Left lung (tissue), 10 donors: ENCODE measurements around the gene ALDH3B2. TPM values are rescaled to one million over a fixed set of nuclear protein-coding genes. Genes with fewer than 3 reads are reported as not detected.
A peak's percentile ranks its signal among the peaks of the same experiment; 100 is the strongest.
"Not testable (repeated sequence)": the region's sequence is repeated elsewhere in the genome, so short reads cannot be mapped to it uniquely, and the experiment has no call there.

Experiments
- ATAC-seq: fragments of 200-7000 bp; cut with Tn5 transposase; one replicate; pipeline ENCODE4 v1.9.1; 2020; ENCODE audit warnings: moderate library complexity
- DNase-seq, 4 donors: peaks; one replicate each; pipeline ENCODE4 v3.0.0-alpha.2; 2013 to 2020
- H3K27ac ChIP-seq, 2 donors: fragments of 200-600 bp; sonication (generic) in 1 of 2; one replicate each; pipeline versions ENCODE4 v1.5.0 to v1.8.0; 2020 to 2021
- H3K27me3 ChIP-seq, 2 donors: fragments of 200-600 bp; sonication (generic) in 1 of 2; one replicate each; pipeline versions ENCODE4 v1.5.0 to v1.8.0; 2020 to 2021
- H3K36me3 ChIP-seq, 2 donors: fragments of 200-600 bp; sonication (generic) in 1 of 2; one replicate each; pipeline versions ENCODE4 v1.5.0 to v1.8.0; 2020 to 2021
- H3K4me1 ChIP-seq, 2 donors: fragments of 200-600 bp; one replicate each; pipeline ENCODE4 v1.8.0; 2021
- H3K4me3 ChIP-seq, 2 donors: fragments of 200-600 bp; sonication (generic) in 1 of 2; one replicate each; pipeline versions ENCODE4 v1.5.0 to v1.8.0; 2020 to 2021; ENCODE audit warnings: mild to moderate bottlenecking in 1 of 2
- H3K9me3 ChIP-seq, 2 donors: fragments of 200-600 bp; sonication (generic) in 1 of 2; one replicate each; pipeline versions ENCODE4 v1.5.0 to v1.8.0; 2020 to 2021
- CTCF ChIP-seq, 2 donors: fragments of 200-600 bp; sonication (generic) in 1 of 2; IDR thresholded peaks; one replicate each; pipeline versions ENCODE4 v1.5.0 to v1.8.0; 2021; ENCODE audit warnings: antibody characterized with exemption in 2 of 2
- intact Hi-C, 2 donors: fragments of 100-400 bp; cut with DNase I; formaldehyde crosslinking; loops; one replicate each; pipeline versions ENCODE4 v1.11.2 to v1.14.2; 2022
- polyA plus RNA-seq, 6 donors: library from polyadenylated mRNA; unstranded; fragments of 120-200 nt; gene quantifications; one replicate each; pipeline ENCODE4 v1.2.1, GENCODE V29; 2013; ENCODE audit not compliant: insufficient read length in 6 of 6
- total RNA-seq, 2 donors: library from RNA; stranded (reverse); fragmentation: NEBNext Ultra II Directional; extraction: Animal tissue kit (Norgen Biotek cat#: 25700); gene quantifications; one replicate each; pipeline ENCODE4 v1.2.1, GENCODE V29; 2021
- donor health status: DM: no; HTN: yes; CAD: no.
- donor health status: DM: no; HTN: no; CAD: no.

Gene ALDH3B2
- total and polyA plus RNA-seq, 8 donors, result 0.79 to 1.7 (median 0.98) TPM

- H3K27ac ChIP-seq, intact Hi-C loops, H3K36me3 ChIP-seq, ATAC-seq, H3K4me1 ChIP-seq, H3K4me3 ChIP-seq, DNase-seq, H3K9me3 ChIP-seq: not testable (repeated sequence)
- H3K27me3 ChIP-seq, result peaks cover 0 to 16% of the 10 kb centered on the region in 2 donors
These were observed 53.8 kb downstream of the ALDH3B2 start for GRCh38 chr11:67620621-67621020.

- intact Hi-C loops, H3K36me3 ChIP-seq, H3K4me1 ChIP-seq, ATAC-seq, DNase-seq, H3K9me3 ChIP-seq, H3K27ac ChIP-seq, H3K4me3 ChIP-seq: not testable (repeated sequence)
- H3K27me3 ChIP-seq, result peaks cover 0 to 23% of the 10 kb centered on the region in 2 donors
These were observed 54.5 kb downstream of the ALDH3B2 start for GRCh38 chr11:67619683-67620618.

- DNase-seq, H3K9me3 ChIP-seq, intact Hi-C loops, H3K4me1 ChIP-seq, ATAC-seq, H3K4me3 ChIP-seq, H3K36me3 ChIP-seq, H3K27ac ChIP-seq: not testable (repeated sequence)
- peaks cover 0 to 32% of the 10 kb centered on the region in 2 donors for H3K27me3 ChIP-seq
These were observed 55.3 kb downstream of the ALDH3B2 start for GRCh38 chr11:67618901-67619659.

GRCh38 chr11:67617243-67617953 is 57.0 kb downstream of the ALDH3B2 start:
- Histone ChIP-seq H3K36me3 (peaks cover 0 to 9% of the 10 kb centered on the region in 2 donors), H3K4me3 (no peak overlapping the region), H3K27me3 (peaks cover 0 to 33% of the 10 kb centered on the region in 2 donors), H3K27ac (no peak overlapping the region), H3K9me3 (no peaks in the 10 kb centered on the region), H3K4me1 (peaks cover 4 to 15% of the 10 kb centered on the region in 2 donors)
- intact Hi-C loops, result no loop called here
- ATAC-seq (no peak), DNase-seq (no peak)
- TF ChIP-seq CTCF (IDR thresholded peaks at IDR 0.05), result no peak

- H3K4me1 ChIP-seq, result peaks cover 4 to 15% of the 10 kb centered on the region in 2 donors
- H3K36me3 ChIP-seq, result peaks cover 0 to 17% of the 10 kb centered on the region in 2 donors
- H3K27ac ChIP-seq, result no peak overlapping the region
- DNase-seq, result no peak
- peak; percentile 11 for ATAC-seq
- peaks cover 0 to 33% of the 10 kb centered on the region in 2 donors for H3K27me3 ChIP-seq
- no peaks in the 10 kb centered on the region for H3K9me3 ChIP-seq
- H3K4me3 ChIP-seq, result no peak overlapping the region
- no peak for TF ChIP-seq CTCF (IDR thresholded peaks at IDR 0.05)
- intact Hi-C loops, result no loop called here
These were observed 57.8 kb downstream of the ALDH3B2 start for GRCh38 chr11:67616431-67617242.
